Measurements from ENCODE around the gene TBC1D24. TPM values are rescaled to one million over a fixed set of nuclear protein-coding genes. Genes with fewer than 3 reads are reported as not detected.
"Not testable (repeated sequence)": the region's sequence is repeated elsewhere in the genome, so short reads cannot be mapped to it uniquely, and the experiment has no call there.

TBC1D24 gene
- 8.3 TPM for total RNA-seq
- long read RNA-seq, full-length matches to known transcripts: 1 of 5 reads
- long read RNA-seq, partial matches to known transcripts: 3 of 5 reads
- long read RNA-seq, other reads (novel, unspliced or antisense): 1 of 5 reads

- intact Hi-C loops (cut with DNase I): no loop called here
- peak; percentile 92 for DNase-seq (ENCODE audit: low spot score)
These were observed at the start of gene TBC1D24 for GRCh38 chr16:2474877-2475412. TBC1D24 (plus strand) TSS chr16:2475127; CDS start chr16:2496149, 21,022 bp downstream.

- DNase-seq (ENCODE audit: low spot score): no peak
- intact Hi-C loops (cut with DNase I): loop anchor here (5.0 kb wide), 1 partner anchor 71 kb away; no protein-coding TSS in a partner anchor
These were observed 49.0 kb upstream of the TBC1D24 start for GRCh38 chr16:2425825-2426430.

GRCh38 chr16:2426941-2427361 lies 48.0 kb upstream of the TBC1D24 start:
- DNase-seq (ENCODE audit: low spot score): no peak
- intact Hi-C loops (cut with DNase I): loop anchor here (5.0 kb wide), 1 partner anchor 70 kb away; no protein-coding TSS in a partner anchor

GRCh38 chr16:2427526-2427925 lies 47.4 kb upstream of the TBC1D24 start:
- no peak for DNase-seq (ENCODE audit: low spot score)
- intact Hi-C loops (cut with DNase I): loop anchor here (5.0 kb wide), 1 partner anchor 70 kb away; no protein-coding TSS in a partner anchor

GRCh38 chr16:2428051-2428783 lies 46.7 kb upstream of the TBC1D24 start:
- no peak for DNase-seq (ENCODE audit: low spot score)
- intact Hi-C loops (cut with DNase I): loop anchor here (2.0 to 5.0 kb wide), 2 partner anchors 69 to 87 kb away; partner anchors contain the start of gene ABCA3

GRCh38 chr16:2428784-2429033 lies 46.2 kb upstream of the TBC1D24 start:
- intact Hi-C loops (cut with DNase I): loop anchor here (2.0 to 5.0 kb wide), 2 partner anchors 69 to 88 kb away; partner anchors contain the start of gene ABCA3
- no peak for DNase-seq (ENCODE audit: low spot score)

- intact Hi-C loops (cut with DNase I): loop anchor here (2.0 to 5.0 kb wide), 2 partner anchors 68 to 88 kb away; partner anchors contain the start of gene ABCA3
- DNase-seq (ENCODE audit: low spot score): peak; percentile 99
These were observed 45.7 kb upstream of the TBC1D24 start, which contains the start of gene CCNF for GRCh38 chr16:2429034-2429770. CCNF (plus strand) TSS chr16:2429447; CDS start chr16:2429482, 35 bp downstream.

- no peak for DNase-seq (ENCODE audit: low spot score)
- intact Hi-C loops (cut with DNase I): loop anchor here (2.0 to 5.0 kb wide), 2 partner anchors 67 to 89 kb away; partner anchors contain the start of gene ABCA3
These were observed 44.9 kb upstream of the TBC1D24 start for GRCh38 chr16:2429771-2430663.

- intact Hi-C loops (cut with DNase I): no loop called here
- DNase-seq (ENCODE audit: low spot score): no peak
These were observed 42.6 kb upstream of the TBC1D24 start for GRCh38 chr16:2432286-2432685.

- no peak for DNase-seq (ENCODE audit: low spot score)
- intact Hi-C loops (cut with DNase I): no loop called here
These were observed 42.0 kb upstream of the TBC1D24 start for GRCh38 chr16:2432801-2433505.

- DNase-seq (ENCODE audit: low spot score); intact Hi-C loops (cut with DNase I): not testable (repeated sequence)
These were observed 39.7 kb upstream of the TBC1D24 start for GRCh38 chr16:2435236-2435635.

GRCh38 chr16:2436110-2436509 lies 38.8 kb upstream of the TBC1D24 start:
- DNase-seq (ENCODE audit: low spot score): no peak
- intact Hi-C loops (cut with DNase I): no loop called here

GRCh38 chr16:2437032-2437790 lies 37.7 kb upstream of the TBC1D24 start:
- intact Hi-C loops (cut with DNase I): no loop called here
- DNase-seq (ENCODE audit: low spot score): no peak

GRCh38 chr16:2438121-2438520 lies 36.8 kb upstream of the TBC1D24 start:
- no peak for DNase-seq (ENCODE audit: low spot score)
- intact Hi-C loops (cut with DNase I): no loop called here

GRCh38 chr16:2439598-2439997 lies 35.3 kb upstream of the TBC1D24 start:
- intact Hi-C loops (cut with DNase I): no loop called here
- DNase-seq (ENCODE audit: low spot score): no peak

GRCh38 chr16:2441143-2441804 lies 33.7 kb upstream of the TBC1D24 start:
- intact Hi-C loops (cut with DNase I); DNase-seq (ENCODE audit: low spot score): not testable (repeated sequence)

GRCh38 chr16:2443555-2443954 lies 31.4 kb upstream of the TBC1D24 start:
- intact Hi-C loops (cut with DNase I): no loop called here
- no peak for DNase-seq (ENCODE audit: low spot score)

All from cardiac septum (tissue), 1 donor.